GM23338 (cell line): ENCODE results near the gene GNB1L. TPM values are rescaled to one million over a fixed set of nuclear protein-coding genes. Genes with fewer than 3 reads are reported as not detected.

Experiments used
- ATAC-seq: fragments of 200-7000 bp; cut with Tn5 transposase; 3 replicates; pipeline ENCODE4 v1.9.1; 2020
- DNase-seq: peaks from one replicate; pipeline ENCODE4 v3.0.0-alpha.2; 2015; ENCODE audit warnings: low spot score
- H2AFZ ChIP-seq: fragments of 200-600 bp; sonication (generic); 2 replicates; pipeline ENCODE4 v1.8.0; 2016; ENCODE audit warnings: antibody characterized with exemption, mild to moderate bottlenecking, moderate library complexity
- H3F3A ChIP-seq: fragments of 200-600 bp; sonication (generic); replicated peaks from 2 replicates; pipeline ENCODE4 v1.8.0; 2017; ENCODE audit warnings: antibody characterized with exemption, mixed run types, low read depth
- H3K27ac ChIP-seq: fragments of 200-600 bp; sonication (generic); 2 replicates; pipeline ENCODE4 v1.6.1; 2016; ENCODE audit warnings: low read depth
- H3K27me3 ChIP-seq: fragments of 200-600 bp; sonication (generic); 2 replicates; pipeline ENCODE4 v1.8.0; 2016; ENCODE audit warnings: mild to moderate bottlenecking, mixed run types, moderate library complexity; ENCODE audit not compliant: insufficient read depth
- H3K36me3 ChIP-seq: fragments of 200-600 bp; sonication (generic); 2 replicates; pipeline ENCODE4 v1.8.0; 2016; ENCODE audit warnings: mild to moderate bottlenecking; ENCODE audit not compliant: insufficient read depth
- H3K4me1 ChIP-seq: fragments of 200-600 bp; sonication (generic); 2 replicates; pipeline ENCODE4 v1.8.0; 2016; ENCODE audit warnings: mild to moderate bottlenecking, moderate library complexity; ENCODE audit not compliant: insufficient read depth
- H3K4me2 ChIP-seq: fragments of 200-600 bp; sonication (generic); 2 replicates; pipeline ENCODE4 v1.7.1; 2017; ENCODE audit warnings: mixed run types
- H3K4me3 ChIP-seq: fragments of 200-600 bp; sonication (generic); 2 replicates; pipeline ENCODE4 v1.6.1; 2016; ENCODE audit warnings: mixed run types
- H3K79me2 ChIP-seq: fragments of 200-600 bp; sonication (generic); replicated peaks from 2 replicates; pipeline ENCODE4 v1.8.0; 2017; ENCODE audit warnings: mild to moderate bottlenecking; ENCODE audit not compliant: insufficient read depth
- H3K9me2 ChIP-seq: fragments of 200-600 bp; sonication (generic); 2 replicates; pipeline ENCODE4 v1.8.0; 2017; ENCODE audit not compliant: insufficient read depth
- H4K20me1 ChIP-seq: fragments of 200-600 bp; sonication (generic); replicated peaks from 2 replicates; pipeline ENCODE4 v1.8.0; 2017; ENCODE audit warnings: mild to moderate bottlenecking; ENCODE audit not compliant: insufficient read depth
- H3K27ac Mint-ChIP-seq: 2 replicates; pipeline ENCODE4 v1.8.0; 2020; ENCODE audit warnings: inconsistent platforms, mild to moderate bottlenecking, moderate library complexity, mixed read lengths
- H3K27me3 Mint-ChIP-seq: 3 replicates; pipeline ENCODE4 v1.8.0; 2022; ENCODE audit warnings: low read depth, mild to moderate bottlenecking, moderate library complexity, mixed read lengths, inconsistent platforms; ENCODE audit not compliant: insufficient read depth, poor library complexity
- H3K36me3 Mint-ChIP-seq: 3 replicates; pipeline ENCODE4 v1.8.0; 2021; ENCODE audit warnings: low read depth, mild to moderate bottlenecking, inconsistent platforms, moderate library complexity, mixed read lengths
- H3K4me1 Mint-ChIP-seq: 3 replicates; pipeline ENCODE4 v1.8.0; 2020; ENCODE audit warnings: mild to moderate bottlenecking, inconsistent platforms, mixed read lengths
- H3K4me3 Mint-ChIP-seq: 3 replicates; pipeline ENCODE4 v1.8.0; 2021; ENCODE audit warnings: moderate library complexity, mild to moderate bottlenecking, inconsistent platforms, mixed read lengths
- H3K9me3 Mint-ChIP-seq: 3 replicates; pipeline ENCODE4 v1.8.0; 2020; ENCODE audit warnings: moderate library complexity, mild to moderate bottlenecking, inconsistent platforms, mixed read lengths
- CREB1 ChIP-seq: fragments of 250-450 bp; sonication (Bioruptor Pico); IDR thresholded peaks from 2 replicates; pipeline ENCODE4 v1.5.0; 2020; ENCODE audit warnings: low read depth, mild to moderate bottlenecking, moderate library complexity
- EZH2 ChIP-seq: fragments of 200-600 bp; sonication (generic); IDR thresholded peaks from one replicate; pipeline ENCODE4 v1.8.0; 2017; ENCODE audit warnings: antibody characterized with exemption, mild to moderate bottlenecking, low read depth; ENCODE audit not compliant: unreplicated experiment
- EZH2phosphoT487 ChIP-seq: fragments of 200-600 bp; sonication (generic); IDR thresholded peaks from one replicate; pipeline ENCODE4 v1.8.1; 2018; ENCODE audit warnings: antibody characterized with exemption; ENCODE audit not compliant: unreplicated experiment
- JUNB ChIP-seq: IDR thresholded peaks from one replicate; pipeline ENCODE4 v1.6.1; 2016; ENCODE audit warnings: antibody characterized with exemption; ENCODE audit not compliant: unreplicated experiment
- POLR2AphosphoS5 ChIP-seq: IDR thresholded peaks from 2 replicates; pipeline ENCODE4 v1.6.1; 2016; ENCODE audit warnings: antibody characterized with exemption, low read depth
- STAT1 ChIP-seq: IDR thresholded peaks from one replicate; pipeline ENCODE4 v1.6.1; 2016; ENCODE audit warnings: antibody characterized with exemption; ENCODE audit not compliant: unreplicated experiment
- ZNF114 ChIP-seq: fragments of 250-450 bp; sonication (Bioruptor Pico); IDR thresholded peaks from 2 replicates; pipeline ENCODE4 v1.5.0; 2020; ENCODE audit warnings: mild to moderate bottlenecking, moderate library complexity
- ZNF331 ChIP-seq: fragments of 250-450 bp; sonication (Bioruptor Pico); IDR thresholded peaks from 2 replicates; pipeline ENCODE4 v1.5.0; 2020; ENCODE audit warnings: low read depth, mild to moderate bottlenecking, moderate library complexity
- ZNF462 ChIP-seq: fragments of 250-450 bp; sonication (Bioruptor Pico); IDR thresholded peaks from 2 replicates; pipeline ENCODE4 v1.5.0; 2020; ENCODE audit warnings: mild to moderate bottlenecking, moderate library complexity
- polyA plus RNA-seq: library from polyadenylated mRNA; unstranded; fragments of >200 nt; fragmentation: Nextera tagmentation; extraction: Ambion mirVana; gene quantifications from 2 replicates; pipeline ENCODE4 v1.2.1, GENCODE V29; 2016
- total RNA-seq: library from RNA; depleted of rRNA; stranded (reverse); fragments of >200 nt; shearing (Covaris generic); gene quantifications from 2 replicates; pipeline ENCODE4 v1.2.3, GENCODE V29; 2014
- TF ChIP-seq, protein P1 (sequence below): IDR thresholded peaks from 2 replicates; pipeline ENCODE4 v1.6.1; 2016; ENCODE audit warnings: antibody characterized with exemption

GNB1L gene
- total and polyA plus RNA-seq, 2 experiments from 2014 or later, result 15.2 to 27.8 TPM

- H3K27ac Mint-ChIP-seq, result no peak overlapping the region
- TF ChIP-seq, protein P1, sequence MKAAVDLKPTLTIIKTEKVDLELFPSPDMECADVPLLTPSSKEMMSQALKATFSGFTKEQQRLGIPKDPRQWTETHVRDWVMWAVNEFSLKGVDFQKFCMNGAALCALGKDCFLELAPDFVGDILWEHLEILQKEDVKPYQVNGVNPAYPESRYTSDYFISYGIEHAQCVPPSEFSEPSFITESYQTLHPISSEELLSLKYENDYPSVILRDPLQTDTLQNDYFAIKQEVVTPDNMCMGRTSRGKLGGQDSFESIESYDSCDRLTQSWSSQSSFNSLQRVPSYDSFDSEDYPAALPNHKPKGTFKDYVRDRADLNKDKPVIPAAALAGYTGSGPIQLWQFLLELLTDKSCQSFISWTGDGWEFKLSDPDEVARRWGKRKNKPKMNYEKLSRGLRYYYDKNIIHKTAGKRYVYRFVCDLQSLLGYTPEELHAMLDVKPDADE, result no peak
- no peak for TF ChIP-seq ZNF462 (CRISPR knock-in tag)
- no peak for TF ChIP-seq EZH2
- no peaks in the 10 kb centered on the region; the same call in 2 of the 3 replicates for H3K36me3 Mint-ChIP-seq
- DNase-seq (no peak), ATAC-seq (no peak)
- H3K27ac ChIP-seq, result no peak overlapping the region
- H3K4me3 ChIP-seq, result no peak overlapping the region
- peaks cover 13% of the 10 kb centered on the region; the same call in 2 of the 3 replicates for H3K4me1 Mint-ChIP-seq
- H3K9me2 ChIP-seq, result no peaks in the 10 kb centered on the region
- peaks cover 6% of the 10 kb centered on the region for H3K27me3 Mint-ChIP-seq
- no peaks in the 10 kb centered on the region for H3K9me3 Mint-ChIP-seq
- H3K79me2 ChIP-seq, result 0 out of 2 replicates have a peak, but pooled peaks cover 7% of the 10 kb centered on the region
- H3F3A ChIP-seq, result 0 out of 2 replicates have a peak, but pooled peaks cover 4% of the 10 kb centered on the region
- no peaks in the 10 kb centered on the region for H3K27me3 ChIP-seq
- no peak overlapping the region for H3K4me3 Mint-ChIP-seq
- no peaks in the 10 kb centered on the region for H4K20me1 ChIP-seq
- no peaks in the 10 kb centered on the region for H3K36me3 ChIP-seq
- peaks cover 8% of the 10 kb centered on the region; the same call in 1 of the 2 replicates for H3K4me1 ChIP-seq
- no peak overlapping the region for H3K4me2 ChIP-seq
- H2AFZ ChIP-seq, result no peak overlapping the region
These were observed 5.3 kb upstream of the GNB1L start for GRCh38 chr22:19859861-19860510.

- Histone ChIP-seq H3K79me2 (peaks cover 27% of the 10 kb centered on the region), H4K20me1 (no peaks in the 10 kb centered on the region), H3K4me1 (peaks cover 19% of the 10 kb centered on the region; the same call in 1 of the 2 replicates), H3K4me3 (no peak overlapping the region), H3K27me3 (no peaks in the 10 kb centered on the region), H3K27ac (no peak overlapping the region), H3K36me3 (no peaks in the 10 kb centered on the region), H3K9me2 (no peaks in the 10 kb centered on the region), H2AFZ (no peak overlapping the region), H3F3A (0 out of 2 replicates have a peak, but pooled peaks cover 4% of the 10 kb centered on the region), H3K4me2 (no peak overlapping the region)
- Mint-ChIP-seq H3K9me3 (no peaks in the 10 kb centered on the region), H3K4me1 (peaks cover 31% of the 10 kb centered on the region), H3K36me3 (peaks cover 8% of the 10 kb centered on the region; the same call in 2 of the 3 replicates), H3K27me3 (peaks cover 14% of the 10 kb centered on the region), H3K27ac (no peak overlapping the region), H3K4me3 (no peak overlapping the region)
- DNase-seq (no peak), ATAC-seq (no peak)
- no peak for TF ChIP-seq CREB1 (CRISPR knock-in tag)
- no peak for TF ChIP-seq ZNF331 (CRISPR knock-in tag)
- no peak for TF ChIP-seq STAT1
- TF ChIP-seq POLR2AphosphoS5, result no peak
- TF ChIP-seq, protein P1, result no peak
- TF ChIP-seq ZNF114, result no peak
- TF ChIP-seq JUNB, result no peak
- no peak for TF ChIP-seq EZH2phosphoT487
- TF ChIP-seq EZH2, result no peak
These were observed 2.7 kb upstream of the GNB1L start for GRCh38 chr22:19857382-19857781.
